HCEC 1CT (cell line): ENCODE data around the gene LDLR.
"Not testable (repeated sequence)": the region's sequence is repeated elsewhere in the genome, so short reads cannot be mapped to it uniquely, and the experiment has no call there.

Experiments
- DNase-seq: peaks from one replicate; pipeline ENCODE4 v3.0.0-alpha.2; 2017

Gene LDLR

GRCh38 chr19:11108746-11109145 lies 19.5 kb downstream of the LDLR start:
- no peak for DNase-seq

- no peak for DNase-seq
These were observed 22.0 kb downstream of the LDLR start for GRCh38 chr19:11111117-11111770.

- no peak for DNase-seq
These were observed 22.5 kb downstream of the LDLR start for GRCh38 chr19:11111771-11112144.

GRCh38 chr19:11113140-11113708 lies 24.0 kb downstream of the LDLR start:
- DNase-seq, result no peak

GRCh38 chr19:11115042-11115441 lies 25.8 kb downstream of the LDLR start:
- no peak for DNase-seq

- DNase-seq, result no peak
These were observed 26.7 kb downstream of the LDLR start for GRCh38 chr19:11115895-11116446.

- no peak for DNase-seq
These were observed 27.2 kb downstream of the LDLR start for GRCh38 chr19:11116507-11116906.

GRCh38 chr19:11121963-11122362 lies 32.7 kb downstream of the LDLR start:
- DNase-seq, result not testable (repeated sequence)

- DNase-seq, result no peak
These were observed 33.9 kb downstream of the LDLR start for GRCh38 chr19:11123114-11123513.

GRCh38 chr19:11124157-11124556 lies 34.9 kb downstream of the LDLR start:
- DNase-seq, result not testable (repeated sequence)

- DNase-seq, result peak; percentile 46
These were observed 36.9 kb downstream of the LDLR start for GRCh38 chr19:11125994-11126685.

- DNase-seq, result no peak
These were observed 38.6 kb downstream of the LDLR start for GRCh38 chr19:11127905-11128304.

GRCh38 chr19:11130824-11131455 lies 41.7 kb downstream of the LDLR start:
- DNase-seq, result peak; percentile 42

GRCh38 chr19:11131471-11131870 lies 42.2 kb downstream of the LDLR start:
- DNase-seq, result no peak

- DNase-seq, result no peak
These were observed 47.3 kb downstream of the LDLR start for GRCh38 chr19:11136400-11137101.

GRCh38 chr19:11137542-11138384 lies 48.5 kb downstream of the LDLR start:
- DNase-seq, result peak; percentile 87

- peak; percentile 87 for DNase-seq
These were observed 49.5 kb downstream of the LDLR start for GRCh38 chr19:11138601-11139300.

GRCh38 chr19:11140023-11140538 lies 50.8 kb downstream of the LDLR start:
- DNase-seq, result not testable (repeated sequence)

GRCh38 chr19:11140896-11141295 lies 51.6 kb downstream of the LDLR start:
- DNase-seq, result no peak

- DNase-seq, result no peak
These were observed 52.8 kb downstream of the LDLR start for GRCh38 chr19:11141937-11142527.
